HG02852 (cell line): ENCODE measurements around the gene PSD4.

Experiments
- ATAC-seq: cut with Tn5 transposase; IDR thresholded peaks from one replicate; pipeline ENCODE4 v1.9.1; 2021; ENCODE audit warnings: mild to moderate bottlenecking, moderate library complexity; ENCODE audit not compliant: unreplicated experiment

The PSD4 gene

DNA sequence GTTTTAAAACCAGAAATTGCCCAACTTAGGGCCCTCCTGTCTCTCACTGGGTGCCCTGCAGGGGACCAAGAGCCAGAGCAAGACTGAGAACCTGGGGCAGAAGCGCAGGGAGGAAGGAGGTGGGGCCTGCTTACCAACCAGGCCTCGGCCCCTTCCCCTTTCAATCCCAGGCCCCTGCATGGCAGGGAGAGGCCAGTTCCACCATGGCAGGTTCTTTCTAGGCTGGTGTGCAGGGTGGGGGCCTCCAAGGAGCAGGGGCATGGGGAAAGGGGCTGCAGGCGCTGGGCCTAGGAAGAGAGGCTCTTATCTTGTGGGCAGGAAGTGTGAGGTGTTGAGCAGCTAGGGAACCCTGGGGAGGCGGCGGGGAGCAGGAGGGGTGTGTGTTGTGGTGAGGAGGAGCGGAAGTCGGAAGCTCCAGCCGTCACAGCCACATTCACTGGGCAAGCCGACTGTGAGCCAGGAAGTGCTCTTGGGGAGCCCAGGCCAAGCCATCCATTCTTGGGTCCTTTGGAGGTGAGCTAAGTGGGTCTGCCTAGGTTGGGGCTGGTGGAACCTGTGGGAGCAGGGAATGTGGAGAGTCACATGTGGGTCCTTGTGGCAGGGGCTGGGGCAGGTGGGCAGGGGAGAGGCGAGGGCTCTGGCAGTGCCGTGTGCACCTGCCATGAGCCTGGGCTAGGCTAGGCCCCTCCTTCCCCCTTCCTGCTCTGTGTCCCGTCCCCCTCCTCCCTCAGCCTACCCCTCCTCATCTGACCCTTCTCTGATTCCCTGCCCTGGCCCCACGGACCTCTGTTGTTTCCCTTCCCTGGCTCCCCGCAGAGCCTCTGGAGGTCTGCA is at the start of gene PSD4:
PSD4 (plus strand) TSS at position 430 of the 834 bp plus-strand sequence. CDS start 8,486 bp downstream, outside the sequence.
- ATAC-seq, result peak; percentile 86

DNA sequence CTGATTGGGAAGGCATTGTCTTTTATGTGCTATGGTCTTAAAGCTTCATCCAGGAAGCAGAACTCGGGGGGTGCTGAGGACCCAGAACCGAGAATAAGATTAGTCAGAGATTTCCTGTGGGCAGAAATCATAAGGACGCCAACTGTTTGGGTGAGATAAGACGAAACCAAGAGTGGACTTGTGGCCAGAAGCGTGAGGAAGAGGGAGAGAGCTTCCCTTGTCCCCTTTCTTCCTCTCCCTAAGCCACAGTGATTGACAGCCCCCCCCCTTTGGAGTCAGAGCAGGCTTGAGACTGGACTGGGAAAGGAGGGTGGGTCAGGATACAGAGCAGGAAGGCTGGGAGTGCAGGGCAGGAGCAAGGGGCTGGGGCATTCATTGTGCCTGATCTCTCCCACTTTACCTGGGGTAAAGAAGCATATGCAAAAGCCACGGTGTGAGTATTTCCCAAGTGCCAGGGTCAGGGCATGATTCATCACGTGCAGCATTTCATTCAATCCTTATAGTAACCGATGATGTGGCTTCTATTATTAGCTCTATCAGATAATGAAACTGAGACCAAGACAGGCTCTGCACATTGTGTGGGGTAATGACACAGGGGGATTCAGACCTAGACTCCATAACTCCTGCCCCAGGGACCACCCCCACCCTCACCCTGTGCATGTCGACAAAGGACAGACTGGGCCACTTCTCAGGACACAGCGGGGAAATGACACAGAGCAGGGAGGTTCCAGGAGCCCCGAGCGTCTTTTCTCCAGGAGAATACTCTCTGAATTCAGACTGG is 49.4 kb upstream of the PSD4 start:
- peak; percentile 64 for ATAC-seq

DNA sequence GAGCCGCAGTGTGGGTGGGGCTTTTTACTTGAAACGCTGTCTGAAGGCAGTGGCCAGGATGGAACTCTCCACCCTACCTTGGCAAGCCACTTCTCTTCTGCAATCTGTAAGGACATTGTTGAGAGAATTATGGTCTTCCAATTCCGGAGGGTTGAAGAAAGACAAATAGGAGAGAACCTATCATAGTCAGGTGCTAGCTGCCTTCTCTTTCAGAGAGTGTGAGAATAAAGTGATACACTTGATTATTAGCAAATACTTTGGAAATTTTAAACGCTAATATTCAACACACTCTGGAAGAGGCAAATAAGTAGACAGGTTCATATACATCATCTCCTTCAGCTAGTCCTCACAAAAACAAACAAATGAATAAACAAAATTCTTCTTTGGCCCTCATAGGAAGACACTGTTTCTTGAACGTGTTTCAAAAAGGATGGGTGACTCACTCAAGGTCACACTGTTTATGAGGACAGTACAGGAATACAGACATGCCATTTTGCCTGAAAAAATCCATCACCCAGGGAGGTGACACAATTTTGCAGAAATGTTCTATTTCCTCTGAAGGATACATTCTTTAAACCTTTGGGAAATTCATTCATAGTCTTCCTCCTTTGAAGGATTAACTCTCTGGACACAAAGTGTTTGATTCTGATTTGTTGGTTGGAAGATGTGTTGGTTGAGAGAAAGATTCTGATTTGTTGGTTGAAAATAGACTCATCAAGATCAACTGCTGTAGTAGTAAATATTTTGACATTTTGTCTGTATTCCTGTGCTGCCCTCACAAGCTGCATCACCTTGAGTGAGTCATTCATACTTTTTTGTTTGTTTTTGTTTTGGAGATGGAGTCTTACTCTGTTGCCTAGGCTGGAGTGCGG is 48.6 kb upstream of the PSD4 start:
- no peak for ATAC-seq

DNA sequence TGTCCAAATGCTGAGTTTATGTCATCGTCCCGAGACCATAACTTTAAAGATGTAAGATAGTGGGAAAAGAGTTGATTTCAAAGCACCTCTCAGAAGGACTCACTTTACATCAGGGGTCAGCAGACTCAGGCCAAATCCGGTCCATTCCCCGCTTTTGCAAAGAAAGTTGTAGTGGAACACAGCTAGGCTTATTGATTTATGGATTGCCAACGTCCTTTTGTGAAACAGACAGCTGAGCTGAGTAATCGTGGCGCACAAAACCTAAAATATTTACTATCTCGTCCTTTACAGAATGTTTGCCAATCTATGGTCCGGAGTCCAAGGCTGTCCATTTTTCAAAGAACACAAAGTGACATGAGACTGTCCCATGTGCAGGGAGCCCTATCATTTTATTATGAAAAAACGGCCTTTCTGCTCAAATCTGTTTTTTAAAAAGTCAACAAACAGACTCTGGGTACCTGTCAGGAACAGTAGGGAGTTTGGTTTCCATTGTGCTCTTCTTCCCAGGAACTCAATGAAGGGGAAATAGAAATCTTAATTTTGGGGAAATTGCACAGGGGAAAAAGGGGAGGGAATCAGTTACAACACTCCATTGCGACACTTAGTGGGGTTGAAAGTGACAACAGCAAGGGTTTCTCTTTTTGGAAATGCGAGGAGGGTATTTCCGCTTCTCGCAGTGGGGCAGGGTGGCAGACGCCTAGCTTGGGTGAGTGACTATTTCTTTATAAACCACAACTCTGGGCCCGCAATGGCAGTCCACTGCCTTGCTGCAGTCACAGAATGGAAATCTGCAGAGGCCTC is 46.7 kb upstream of the PSD4 start, which contains the start of gene IL1RN:
IL1RN (plus strand) TSS at position 754 of the 801 bp plus-strand sequence; CDS start at position 781, 27 bp downstream.
- no peak for ATAC-seq

DNA sequence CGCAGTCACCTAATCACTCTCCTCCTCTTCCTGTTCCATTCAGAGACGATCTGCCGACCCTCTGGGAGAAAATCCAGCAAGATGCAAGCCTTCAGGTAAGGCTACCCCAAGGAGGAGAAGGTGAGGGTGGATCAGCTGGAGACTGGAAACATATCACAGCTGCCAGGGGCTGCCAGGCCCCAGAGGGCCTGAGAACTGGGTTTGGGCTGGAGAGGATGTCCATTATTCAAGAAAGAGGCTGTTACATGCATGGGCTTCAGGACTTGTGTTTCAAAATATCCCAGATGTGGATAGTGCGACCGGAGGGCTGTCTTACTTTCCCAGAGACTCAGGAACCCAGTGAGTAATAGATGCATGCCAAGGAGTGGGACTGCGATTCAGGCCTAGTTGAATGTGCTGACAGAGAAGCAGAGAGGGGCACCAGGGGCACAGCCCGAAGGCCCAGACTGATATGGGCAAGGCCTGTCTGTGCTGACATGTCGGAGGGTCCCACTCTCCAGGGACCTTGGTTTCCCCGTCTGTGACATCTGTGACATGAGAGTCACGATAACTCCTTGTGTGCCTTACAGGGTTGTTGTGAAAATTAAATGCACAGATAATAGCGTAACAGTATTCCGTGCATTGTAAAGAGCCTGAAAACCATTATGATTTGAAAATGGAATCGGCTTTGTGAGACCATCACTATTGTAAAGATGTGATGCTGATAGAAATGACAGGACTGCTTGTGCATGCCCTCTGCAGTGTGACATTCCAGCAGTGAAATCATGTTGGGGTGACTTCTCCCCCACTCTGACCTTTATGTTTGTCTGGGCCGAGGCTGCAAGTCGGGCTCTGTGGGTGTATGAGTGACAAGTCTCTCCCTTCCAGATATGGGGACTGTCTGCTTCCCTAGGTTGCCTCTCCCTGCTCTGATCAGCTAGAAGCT is 45.9 kb upstream of the PSD4 start:
- no peak for ATAC-seq

DNA sequence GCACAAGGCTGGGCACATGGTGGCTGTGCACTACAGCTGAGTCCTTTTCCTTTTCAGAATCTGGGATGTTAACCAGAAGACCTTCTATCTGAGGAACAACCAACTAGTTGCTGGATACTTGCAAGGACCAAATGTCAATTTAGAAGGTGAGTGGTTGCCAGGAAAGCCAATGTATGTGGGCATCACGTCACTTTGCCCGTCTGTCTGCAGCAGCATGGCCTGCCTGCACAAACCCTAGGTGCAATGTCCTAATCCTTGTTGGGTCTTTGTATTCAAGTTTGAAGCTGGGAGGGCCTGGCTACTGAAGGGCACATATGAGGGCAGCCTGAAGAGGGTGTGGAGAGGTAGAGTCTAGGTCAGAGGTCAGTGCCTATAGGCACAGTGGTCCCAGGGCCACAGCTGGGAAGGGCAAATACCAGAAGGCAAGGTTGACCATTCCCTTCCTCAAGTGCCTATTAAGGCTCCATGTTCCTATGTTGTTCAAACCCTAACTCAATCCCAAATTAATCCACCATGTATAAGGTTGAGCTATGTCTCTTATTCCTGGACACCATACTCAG is 44.2 kb upstream of the PSD4 start:
- no peak for ATAC-seq

DNA sequence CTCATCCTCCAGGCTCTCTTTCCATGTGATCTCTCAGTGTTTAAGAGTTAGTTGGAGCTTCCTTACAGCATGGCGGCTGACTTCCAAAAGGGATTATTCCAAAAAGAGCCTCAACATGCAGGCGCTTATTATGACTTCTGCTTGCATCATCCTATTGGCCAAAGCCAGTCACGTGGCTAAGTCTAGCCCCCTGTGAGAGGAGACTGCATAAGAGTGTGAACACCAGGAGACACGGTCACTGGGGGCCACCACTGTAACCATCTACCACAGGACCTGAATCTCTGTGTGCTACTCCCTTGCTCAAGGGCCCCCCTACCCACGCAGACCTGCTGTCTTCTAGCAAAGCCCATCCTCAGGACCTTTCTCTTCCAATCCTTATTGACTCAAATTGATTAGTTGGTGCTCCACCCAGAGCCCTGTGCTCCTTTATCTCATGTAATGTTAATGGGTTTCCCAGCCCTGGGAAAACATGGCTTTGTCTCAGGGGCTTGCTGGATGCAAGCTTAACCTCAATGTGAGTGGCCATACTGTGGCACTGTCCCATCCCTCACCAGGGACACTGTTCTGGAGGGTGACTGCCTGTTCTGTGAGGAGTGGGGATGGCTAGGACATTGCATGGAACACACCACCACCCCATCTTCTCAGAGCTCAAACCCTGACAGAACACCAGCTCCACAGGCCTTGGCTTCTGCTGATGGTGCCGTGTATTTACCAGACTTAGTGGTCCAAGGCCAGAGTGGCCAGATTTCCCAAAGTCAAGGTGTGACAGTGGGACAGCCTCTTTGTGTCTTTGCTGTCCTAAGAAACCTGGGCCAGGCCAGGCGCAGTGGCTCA is 42.2 kb upstream of the PSD4 start:
- no peak for ATAC-seq

DNA sequence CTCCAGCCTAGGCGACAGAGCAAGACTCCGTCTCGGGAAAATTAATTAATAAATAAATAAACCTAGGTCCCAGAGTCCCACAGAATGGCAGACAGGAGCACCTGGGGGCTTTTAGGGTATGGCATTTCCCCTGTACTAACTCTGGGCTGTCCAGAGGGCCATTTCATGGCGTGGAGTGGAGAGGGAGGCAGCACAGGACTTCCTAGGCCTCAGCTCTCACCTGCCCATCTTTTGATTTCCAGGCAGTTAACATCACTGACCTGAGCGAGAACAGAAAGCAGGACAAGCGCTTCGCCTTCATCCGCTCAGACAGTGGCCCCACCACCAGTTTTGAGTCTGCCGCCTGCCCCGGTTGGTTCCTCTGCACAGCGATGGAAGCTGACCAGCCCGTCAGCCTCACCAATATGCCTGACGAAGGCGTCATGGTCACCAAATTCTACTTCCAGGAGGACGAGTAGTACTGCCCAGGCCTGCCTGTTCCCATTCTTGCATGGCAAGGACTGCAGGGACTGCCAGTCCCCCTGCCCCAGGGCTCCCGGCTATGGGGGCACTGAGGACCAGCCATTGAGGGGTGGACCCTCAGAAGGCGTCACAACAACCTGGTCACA is 41.3 kb upstream of the PSD4 start:
- ATAC-seq, result no peak

DNA sequence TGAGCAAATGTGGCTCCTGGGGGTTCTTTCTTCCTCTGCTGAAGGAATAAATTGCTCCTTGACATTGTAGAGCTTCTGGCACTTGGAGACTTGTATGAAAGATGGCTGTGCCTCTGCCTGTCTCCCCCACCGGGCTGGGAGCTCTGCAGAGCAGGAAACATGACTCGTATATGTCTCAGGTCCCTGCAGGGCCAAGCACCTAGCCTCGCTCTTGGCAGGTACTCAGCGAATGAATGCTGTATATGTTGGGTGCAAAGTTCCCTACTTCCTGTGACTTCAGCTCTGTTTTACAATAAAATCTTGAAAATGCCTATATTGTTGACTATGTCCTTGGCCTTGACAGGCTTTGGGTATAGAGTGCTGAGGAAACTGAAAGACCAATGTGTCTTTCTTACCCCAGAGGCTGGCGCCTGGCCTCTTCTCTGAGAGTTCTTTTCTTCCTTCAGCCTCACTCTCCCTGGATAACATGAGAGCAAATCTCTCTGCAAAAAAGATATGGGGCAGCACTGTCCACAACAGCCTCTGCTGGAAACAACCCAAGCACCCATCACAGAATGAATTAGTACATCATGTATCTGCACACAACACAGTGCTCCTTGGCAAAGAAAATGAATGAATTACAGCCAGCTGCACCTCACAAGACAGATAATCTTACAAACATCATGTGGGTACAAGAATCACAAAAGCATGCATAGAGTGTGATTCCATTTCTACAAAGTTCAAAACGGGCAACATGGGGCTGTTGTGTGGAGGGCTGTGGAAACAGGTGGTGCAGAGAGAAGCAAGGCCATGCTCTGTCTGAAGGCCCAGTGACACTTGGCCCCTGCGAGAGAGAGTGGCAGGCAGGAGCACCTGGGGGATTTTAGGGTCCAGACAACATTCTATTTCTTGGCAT is 39.8 kb upstream of the PSD4 start:
- no peak for ATAC-seq

DNA sequence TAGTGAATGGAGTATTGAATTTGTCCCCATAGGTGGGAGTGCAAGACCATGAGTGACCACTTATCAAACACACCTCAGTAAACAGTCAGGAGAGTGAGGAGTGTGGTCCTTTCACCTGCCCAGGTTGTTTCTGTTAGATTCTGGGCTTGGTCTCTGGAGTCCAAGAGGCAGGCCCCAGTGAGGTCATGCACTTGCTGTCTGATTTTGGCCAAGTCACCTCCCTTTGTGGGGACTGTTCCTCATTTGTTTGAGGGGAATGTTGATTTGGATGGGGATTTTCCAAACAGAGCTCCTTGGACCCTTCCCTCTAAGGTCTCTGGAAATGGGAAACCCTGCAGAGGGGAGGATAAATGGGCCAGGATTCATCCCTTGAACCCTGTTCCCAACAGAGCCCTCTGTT is 39.1 kb upstream of the PSD4 start:
- ATAC-seq, result no peak

DNA sequence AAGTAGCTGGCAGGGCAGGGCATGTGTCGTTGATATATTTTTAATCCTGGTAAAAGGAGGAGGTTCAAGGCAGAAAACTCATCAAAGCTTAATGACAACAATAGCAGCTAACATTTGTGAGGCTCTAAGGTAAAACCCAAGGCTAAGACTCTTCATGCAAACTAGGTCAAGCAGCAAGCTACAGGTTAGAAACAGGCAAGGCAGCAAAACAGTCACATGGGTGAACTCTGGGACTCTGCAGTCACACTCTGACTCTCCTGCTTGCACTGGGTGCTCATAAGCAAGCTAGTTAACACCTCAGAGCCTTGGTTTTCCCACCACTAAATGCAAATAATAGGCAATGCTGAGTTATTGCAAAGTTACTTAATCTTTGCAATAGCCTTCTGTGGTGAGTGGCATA is 38.5 kb upstream of the PSD4 start:
- no peak for ATAC-seq

DNA sequence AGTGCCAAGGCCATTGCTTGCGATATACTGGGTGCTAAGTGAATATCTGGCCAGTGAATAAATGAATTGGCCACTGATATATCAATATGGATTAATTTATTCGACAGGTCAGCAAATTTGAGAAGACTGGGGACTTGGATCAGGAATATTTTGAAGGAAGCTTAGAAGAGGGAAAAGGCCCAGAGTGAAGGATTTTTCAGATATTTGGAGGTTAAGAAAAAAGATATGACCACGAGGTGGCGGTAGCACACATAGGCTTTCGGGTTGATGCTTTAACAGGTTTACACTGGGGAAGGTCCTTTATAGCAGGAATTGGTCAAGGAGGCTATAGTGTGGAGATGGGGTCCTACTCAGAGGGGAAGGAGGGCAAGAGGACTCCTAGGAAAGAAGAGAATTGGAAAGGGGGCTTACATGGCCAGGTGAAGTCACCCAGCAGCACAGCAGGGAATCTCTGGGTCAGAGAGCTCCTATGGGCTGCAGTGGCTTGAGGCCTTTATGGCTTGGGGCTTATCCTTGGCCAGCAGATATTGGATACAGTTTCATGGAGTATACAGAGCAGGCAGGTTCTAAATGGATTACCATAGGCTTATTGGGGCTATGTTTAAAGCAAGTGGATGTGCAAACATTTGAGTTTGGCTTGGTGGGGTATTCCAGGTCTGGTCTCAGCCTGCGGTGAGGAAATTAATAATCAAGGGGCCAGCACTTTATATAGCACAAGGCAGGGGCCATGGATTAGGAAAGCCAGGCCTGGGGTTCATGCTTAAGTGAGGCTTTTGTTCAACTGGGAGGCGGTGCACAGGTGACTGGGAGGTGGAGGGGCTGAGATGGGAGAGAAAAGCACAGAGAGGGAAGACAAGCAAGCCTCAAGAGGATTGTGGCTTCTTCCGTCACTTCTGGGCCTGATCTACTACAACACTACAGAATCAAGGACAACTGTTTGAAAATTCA is 36.7 kb upstream of the PSD4 start:
- ATAC-seq, result no peak

DNA sequence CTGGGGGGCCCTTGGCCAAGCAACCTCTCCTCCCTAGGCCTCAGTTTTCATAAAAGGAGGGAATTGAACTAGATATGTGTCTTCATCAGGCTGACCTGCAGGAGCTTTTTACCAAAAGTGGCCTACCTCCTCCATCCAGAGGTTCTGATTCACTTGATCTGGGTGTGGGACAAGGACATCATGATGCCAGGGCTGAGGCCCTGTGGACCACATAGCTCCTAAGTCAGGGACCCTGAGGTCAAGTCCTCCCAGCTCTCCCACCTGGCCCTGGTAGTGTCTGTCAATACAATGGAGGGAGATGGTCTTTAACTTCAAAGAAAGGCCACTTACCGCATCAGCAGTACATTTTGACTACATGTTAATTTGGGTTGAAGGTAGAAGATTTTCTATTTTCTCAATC is 35.9 kb upstream of the PSD4 start:
- no peak for ATAC-seq

DNA sequence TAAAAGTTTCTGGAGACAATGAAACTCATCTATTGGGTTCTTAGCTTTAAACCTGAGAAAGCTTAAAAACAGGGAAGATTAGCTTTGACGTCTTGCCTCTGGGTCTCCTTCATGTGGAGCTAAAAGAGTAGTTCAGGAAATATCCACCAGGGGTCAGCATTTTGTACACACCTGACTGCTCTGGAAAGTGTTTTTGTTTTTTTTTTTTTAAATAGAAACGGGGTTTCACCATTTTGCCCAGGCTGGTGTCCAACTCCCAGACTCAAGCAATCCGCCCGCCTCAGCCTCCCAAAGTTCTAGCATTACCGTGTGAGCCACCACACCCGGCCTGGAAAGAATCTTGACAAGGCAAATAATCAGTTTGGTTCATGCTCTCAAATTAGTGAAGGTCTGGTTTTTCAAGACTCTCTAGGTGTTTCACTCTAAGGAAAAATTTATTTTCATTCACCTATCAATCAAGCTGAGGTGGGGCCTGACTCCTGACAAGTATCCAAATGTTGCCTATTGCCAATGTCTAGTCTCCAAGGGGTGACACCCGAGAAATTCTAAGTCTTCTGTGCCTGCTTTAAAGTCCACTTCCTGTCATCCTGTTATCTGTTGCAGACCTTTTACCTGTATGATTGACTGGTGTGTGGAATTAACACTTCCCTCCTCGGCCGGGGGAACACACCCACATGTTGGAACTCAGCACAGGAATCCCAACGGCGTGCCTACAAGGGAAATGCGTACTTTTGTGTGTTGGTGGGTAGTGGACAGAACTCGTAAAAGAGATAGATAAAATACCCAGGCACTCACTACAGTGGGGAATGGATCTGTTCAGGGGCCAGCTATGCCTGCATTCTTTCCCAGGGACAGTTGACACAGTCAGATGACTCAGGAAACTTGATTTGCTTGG is 35.1 kb upstream of the PSD4 start:
- ATAC-seq, result peak; percentile 60
